GM21619 (cell line): ENCODE data around the gene NRG3.
"Not testable (repeated sequence)": the region's sequence is repeated elsewhere in the genome, so short reads cannot be mapped to it uniquely, and the experiment has no call there.

Source experiments
- ATAC-seq: cut with Tn5 transposase; IDR thresholded peaks from one replicate; pipeline ENCODE4 v1.9.1; 2021; ENCODE audit not compliant: unreplicated experiment

The NRG3 gene

GRCh38 chr10:82943142-82943541 is 1068.1 kb downstream of the NRG3 start:
- no peak for ATAC-seq

GRCh38 chr10:82949816-82950575 is 1075.0 kb downstream of the NRG3 start:
- no peak for ATAC-seq

DNA sequence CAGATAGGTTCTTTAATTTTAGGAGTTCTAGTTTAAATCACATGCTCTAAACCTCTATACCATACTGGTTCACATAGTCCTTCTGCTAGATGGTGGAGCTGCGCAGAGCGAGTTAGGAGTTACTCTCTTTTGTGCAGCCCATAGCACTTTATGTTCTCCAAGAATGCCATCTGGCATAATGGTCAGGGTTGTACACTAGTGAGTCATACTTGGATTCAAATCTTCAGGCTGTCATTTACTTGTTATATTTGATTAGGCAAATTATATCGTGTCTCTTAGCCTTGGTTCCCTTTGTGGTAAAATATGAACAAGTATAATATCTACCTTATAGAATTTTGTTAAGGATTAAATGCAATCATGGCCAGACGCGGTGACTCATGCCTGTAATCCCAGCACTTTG is 1078.3 kb downstream of the NRG3 start:
- no peak for ATAC-seq

- ATAC-seq = no peak
These were observed 1078.9 kb downstream of the NRG3 start for GRCh38 chr10:82953909-82954308.

DNA sequence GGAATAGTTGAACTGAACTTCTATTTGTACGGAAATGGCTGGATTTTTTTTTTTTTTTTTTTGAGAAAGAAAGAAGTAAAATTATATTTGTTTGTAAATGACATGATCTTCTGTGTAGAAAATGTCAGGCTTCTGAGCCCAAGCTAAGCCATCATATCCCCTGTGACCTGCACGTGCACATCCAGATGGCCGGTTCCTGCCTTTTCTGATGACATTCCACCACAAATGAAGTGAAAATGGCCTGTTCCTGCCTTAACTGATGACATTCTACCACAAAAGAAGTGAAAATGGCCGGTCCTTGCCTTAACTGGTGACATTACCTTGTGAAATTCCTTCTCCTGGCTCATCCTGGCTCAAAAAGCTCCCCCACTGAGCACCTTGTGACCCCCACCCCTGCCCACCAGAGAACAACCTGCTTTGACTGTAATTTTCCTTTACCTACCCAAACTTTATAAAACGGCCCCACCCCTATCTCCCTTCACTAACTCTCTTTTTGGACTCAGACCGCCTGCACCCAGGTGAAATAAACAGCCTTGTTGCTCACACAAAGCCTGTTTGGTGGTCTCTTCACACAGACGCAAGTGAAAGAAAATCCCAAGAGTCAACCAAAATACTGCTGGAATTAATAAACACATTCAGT is 1085.5 kb downstream of the NRG3 start:
- not testable (repeated sequence) for ATAC-seq

DNA sequence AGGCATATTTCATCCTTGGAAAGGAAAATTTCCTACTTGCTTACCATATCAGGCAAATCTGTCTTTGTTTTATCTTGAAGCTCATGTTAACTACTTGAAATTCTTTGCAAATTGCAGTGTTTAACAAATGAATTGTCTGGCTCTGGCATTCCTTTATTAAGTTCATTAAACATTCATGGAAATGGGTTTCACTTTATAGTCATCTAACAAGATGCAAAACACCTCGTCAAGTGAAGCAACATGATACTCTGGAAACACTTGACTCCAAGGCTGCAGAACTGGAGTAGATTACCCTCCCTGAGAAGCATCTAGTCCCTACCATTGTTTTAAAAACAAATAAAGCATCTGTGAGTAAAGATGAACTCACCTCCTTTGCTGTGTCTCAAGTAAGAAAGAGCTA is 1086.9 kb downstream of the NRG3 start:
- ATAC-seq = no peak

- ATAC-seq = no peak
These were observed 1091.1 kb downstream of the NRG3 start for GRCh38 chr10:82966130-82966529.

DNA sequence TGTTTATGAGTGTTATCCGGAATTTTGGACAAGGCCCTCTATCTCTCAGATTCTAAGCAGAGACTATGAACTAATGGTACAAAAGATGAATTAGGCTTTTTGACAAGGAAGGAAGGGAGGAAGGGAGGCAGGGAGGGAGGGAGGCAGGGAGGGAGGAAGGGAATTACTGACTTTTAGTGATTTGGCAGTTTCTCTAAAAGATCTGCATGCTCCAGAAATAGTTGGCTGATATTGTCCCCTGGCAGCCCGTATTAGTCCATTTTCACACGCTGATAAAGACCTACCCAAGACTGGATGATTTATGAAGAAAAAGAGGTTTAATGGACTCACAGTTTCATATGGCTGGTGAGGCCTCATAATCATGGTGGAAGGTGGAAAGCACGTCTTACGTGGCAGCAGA is 1093.5 kb downstream of the NRG3 start:
- no peak for ATAC-seq

DNA sequence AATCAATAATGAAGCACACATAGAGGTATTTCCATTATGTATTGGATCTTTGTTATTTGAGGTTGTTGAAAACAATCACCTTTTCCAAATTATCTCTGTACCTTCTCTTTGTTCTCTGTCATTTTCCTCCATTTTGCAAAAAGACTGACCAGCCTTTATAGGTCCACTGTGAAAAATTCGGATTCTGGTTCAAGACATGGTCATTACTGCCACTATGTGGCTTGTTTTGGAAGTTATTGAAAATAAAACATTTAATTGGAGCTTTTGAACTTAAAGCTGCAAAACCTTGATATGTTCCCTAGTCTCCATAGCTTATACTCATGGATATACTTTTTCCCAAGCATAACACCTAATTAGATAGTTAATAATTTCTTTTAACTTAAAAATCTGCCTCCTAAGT is 1094.4 kb downstream of the NRG3 start:
- no peak for ATAC-seq

- no peak for ATAC-seq
These were observed 1105.3 kb downstream of the NRG3 start for GRCh38 chr10:82980321-82980720.

- no peak for ATAC-seq
These were observed 1106.2 kb downstream of the NRG3 start for GRCh38 chr10:82981137-82981723.

GRCh38 chr10:82982110-82982608 is 1107.2 kb downstream of the NRG3 start:
- ATAC-seq = no peak

GRCh38 chr10:82986216-82986615 is 1111.2 kb downstream of the NRG3 start:
- no peak for ATAC-seq

DNA sequence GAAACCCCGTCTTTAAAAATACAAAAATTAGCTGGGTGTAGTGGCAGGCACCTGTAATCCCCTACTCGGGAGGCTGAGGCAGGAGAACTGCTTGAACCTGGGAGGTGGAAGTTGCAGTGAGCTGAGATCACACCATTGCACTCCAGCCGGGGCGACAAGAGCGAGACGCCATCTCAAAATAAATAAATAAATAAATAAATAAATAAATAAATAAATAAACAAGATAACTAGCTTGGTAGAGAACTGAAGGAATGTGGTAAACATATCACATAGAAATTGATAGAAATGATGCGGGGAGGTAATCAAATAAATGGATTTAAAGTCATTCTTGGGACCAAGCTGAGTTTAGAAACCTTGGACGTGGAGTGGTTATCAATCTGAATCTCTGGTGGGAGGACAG is 1131.5 kb downstream of the NRG3 start:
- ATAC-seq = not testable (repeated sequence)

DNA sequence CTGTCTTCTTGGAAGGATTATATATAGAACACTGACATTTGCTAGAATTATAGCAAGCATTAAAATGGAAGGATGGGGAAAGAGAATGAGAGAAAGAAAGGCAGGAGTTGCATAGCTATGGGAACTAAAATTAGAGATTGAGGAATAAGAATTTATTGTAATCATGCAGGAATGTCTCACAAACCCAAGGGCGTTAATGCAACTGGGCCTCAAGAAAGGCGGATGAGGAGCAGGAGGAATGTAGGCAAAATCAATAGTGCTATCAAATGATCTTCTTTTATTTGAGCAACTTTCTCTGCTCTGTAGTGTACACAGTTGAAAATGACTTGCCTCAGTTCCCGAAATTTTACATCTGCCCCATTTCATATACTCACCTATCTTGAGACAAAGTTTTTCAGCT is 1132.5 kb downstream of the NRG3 start:
- no peak for ATAC-seq

DNA sequence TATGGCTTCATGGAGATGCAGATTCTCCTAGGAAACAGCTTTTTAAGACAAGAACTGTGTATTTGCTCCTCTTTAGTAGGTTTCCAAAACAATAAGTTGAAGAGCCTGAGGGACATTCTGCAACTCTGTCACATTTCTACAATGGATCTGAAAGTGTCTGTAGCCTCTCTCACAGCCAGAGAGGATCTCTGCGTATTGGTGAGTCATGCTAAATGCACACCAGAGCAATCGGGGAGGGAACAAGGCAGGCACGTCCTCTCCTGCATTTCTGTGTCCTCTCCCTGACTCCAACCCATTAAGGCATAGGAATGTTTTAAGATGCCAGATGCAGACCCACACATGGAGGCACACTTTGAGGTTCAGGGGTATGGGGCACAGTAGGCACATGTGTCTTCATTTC is 1137.9 kb downstream of the NRG3 start:
- no peak for ATAC-seq

GRCh38 chr10:83017076-83017867 is 1142.3 kb downstream of the NRG3 start:
- ATAC-seq = no peak

- no peak for ATAC-seq
These were observed 1148.7 kb downstream of the NRG3 start for GRCh38 chr10:83023662-83024061.
